Measurements from ENCODE around the gene ARL8A.

The ARL8A gene

DNA sequence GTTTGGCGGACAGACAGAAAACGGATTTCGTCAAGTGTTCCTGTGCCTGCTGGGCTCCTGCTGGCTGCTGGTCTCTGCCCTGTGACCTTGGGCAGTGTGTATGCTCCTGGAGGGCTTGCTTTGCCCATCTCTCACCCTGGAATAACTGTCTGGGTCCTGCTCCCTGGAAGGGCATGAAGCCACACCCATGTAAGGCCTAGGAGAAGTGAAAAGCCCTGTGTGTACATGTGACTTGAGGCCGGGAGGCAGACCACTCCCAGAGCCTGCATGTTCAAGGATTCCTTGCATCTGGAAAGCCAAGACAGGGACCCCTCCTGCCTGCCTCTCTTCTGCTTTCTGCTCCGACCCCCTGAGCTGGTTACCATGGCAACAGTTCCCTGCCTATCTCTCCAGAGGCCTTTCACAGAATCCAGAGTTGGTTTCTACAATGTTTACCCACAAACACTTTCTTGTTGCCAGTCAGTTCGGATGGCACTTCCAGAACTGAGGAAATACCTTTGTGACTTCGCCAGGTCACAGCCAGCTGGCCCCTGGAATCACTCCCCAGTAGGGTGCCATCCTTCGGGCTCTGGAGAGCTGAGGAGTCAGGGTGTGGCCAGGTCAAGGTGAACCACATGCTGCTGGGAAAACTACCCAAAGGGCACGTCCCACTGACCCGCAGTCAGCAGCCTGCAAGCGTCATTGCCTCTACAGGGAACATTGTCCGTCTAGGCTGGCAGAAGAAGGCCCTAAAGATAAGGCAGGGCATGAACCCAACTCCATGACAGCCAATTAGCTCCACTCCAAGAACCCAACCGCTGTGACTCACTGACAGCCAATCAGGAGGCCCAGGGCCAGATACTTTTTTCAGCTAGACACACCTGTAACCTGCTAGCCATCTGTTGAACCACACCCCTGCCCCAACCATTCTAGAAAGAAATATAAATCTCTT, 36.5 kb downstream of the ARL8A start:
- no peak for DNase-seq

DNA sequence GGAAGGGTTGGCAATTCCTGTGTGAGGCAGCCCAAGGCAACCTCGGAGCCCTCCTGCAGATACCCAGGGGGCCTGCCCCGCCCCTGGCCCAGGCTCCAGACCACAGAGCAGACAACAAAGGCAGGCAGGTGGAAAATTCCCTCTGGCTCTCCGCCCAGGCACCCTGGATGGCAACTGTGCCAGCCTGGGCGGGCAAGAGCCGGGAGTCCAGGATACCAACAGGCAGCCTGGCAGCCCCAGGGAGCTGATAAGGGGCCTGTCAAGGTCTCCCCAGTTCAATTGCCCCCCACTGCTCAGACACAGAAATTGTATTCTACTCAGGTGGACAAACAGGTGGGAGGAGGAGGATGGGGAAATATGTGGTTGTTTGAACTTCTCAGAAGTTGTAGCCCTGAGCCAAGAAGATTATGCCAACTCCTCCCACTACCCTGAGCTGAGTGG, 37.2 kb downstream of the ARL8A start:
- no peak for DNase-seq

DNA sequence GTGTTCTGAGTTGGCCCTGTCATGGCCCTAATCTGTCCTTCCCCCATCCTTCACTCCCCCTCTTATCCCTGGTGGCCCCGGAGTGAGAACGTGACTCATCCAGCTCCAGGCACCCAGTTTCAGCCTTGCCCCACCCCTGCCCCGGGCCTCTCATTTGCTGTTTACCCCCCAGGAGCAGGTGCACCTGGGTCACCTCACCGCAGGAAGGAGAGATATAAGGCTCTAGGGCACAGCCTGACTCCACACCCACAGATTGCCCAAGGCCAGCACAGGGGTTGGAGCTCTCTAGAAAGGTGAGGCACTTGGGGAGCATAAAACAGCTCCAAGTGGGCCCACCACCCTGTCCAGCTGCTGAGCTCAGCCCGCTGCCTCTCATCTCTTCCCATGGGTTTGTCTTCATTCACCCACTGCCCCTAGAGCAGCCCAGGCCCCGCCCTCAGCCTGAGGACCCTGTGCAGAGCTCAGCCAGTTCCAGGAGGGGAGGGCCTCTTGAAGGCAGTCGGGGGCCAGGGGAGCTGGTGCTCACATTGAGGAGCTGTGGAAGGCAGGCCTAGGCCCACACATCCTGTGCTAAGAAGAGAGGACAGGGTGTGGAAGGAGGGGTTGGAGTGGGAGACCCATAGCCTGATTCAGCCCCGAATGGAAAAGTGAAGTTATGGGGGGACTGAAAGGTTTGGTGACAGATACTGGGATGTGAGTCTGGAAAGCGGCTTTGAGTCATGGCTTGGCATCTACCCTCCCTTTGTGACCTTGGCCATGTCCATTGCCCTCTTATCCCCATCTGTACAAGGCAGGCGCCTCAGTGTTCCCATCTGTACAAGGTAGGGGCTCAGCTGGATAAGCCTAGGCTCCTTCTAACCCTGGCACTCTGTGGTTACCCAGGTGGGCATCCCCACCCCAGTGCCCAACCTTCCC, 37.9 kb downstream of the ARL8A start:
- DNase-seq = no peak

DNA sequence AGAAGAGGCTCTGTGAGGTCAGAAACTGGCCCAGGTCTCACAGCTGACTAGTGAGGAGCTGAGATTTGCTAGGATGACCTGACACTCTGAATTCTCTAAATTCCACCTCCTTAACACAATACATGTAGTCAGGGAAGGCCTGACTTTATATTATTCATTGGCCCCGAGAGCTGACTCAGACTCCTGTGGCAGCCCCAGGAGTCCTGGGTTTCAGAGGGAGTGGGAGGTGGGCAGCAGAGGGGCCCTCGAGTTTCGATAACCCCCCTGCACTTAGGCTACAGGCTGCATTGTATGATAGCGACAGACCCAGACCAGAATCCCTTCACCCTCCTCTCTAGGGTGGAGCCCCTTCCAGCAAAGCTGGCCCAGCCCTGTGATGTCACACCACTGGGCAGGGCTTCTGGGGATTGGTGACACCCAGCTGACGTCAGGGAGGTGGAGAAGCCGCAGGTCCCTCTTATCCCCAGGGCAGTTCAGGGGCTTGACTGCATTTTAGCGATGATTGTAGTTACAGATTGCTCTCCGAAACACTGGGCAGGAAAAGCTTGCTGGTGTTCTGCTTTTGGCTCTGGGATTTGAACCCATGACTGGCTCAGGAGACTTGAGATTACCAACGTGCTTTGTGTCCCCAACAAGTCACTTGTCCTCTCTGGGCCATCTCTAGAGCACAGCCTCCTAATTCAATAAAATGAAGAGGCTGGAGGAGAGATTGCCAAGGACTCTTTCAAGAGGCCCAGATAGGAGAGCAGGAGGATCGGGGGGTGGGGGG, 38.8 kb downstream of the ARL8A start:
- DNase-seq = no peak

DNA sequence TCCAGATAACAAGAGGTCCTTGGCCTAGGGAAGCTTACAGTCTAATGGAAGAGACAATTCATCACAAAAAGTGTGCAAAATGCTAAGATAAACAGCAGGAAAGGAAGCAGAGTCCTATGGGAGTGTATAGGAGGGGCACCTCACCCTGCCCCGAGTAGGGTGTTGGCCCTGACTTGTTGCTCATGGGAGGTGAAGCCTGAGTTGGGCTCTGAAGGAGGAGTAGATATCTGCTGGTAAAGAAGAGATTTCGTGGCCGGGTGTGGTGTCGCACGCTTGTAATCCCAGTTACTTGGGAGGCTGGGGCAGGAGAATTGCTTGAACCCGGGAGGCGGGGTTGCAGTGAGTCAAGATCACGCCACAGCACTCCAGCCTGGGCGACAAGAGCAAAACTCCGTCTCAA, 40.5 kb downstream of the ARL8A start:
- DNase-seq = no peak

DNA sequence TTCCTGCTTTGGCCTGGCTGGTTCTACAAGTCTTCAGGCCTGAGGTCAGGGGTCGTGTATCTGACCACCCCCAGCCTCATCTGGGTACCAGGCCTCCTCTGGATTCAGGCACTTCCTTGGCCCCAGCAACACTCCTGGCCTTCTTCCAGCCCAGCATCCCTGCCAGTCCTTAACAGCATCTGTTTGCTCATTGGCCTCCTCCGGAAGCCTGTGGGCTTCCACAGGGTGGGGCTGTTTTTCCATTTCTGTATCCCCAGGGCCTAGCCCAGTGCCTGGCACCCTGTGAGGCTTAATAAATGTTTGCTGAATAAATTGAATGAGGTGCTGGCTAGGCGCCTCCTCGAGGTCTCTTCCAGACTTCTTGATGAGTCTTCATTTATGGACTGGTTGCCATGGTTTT, 43.4 kb downstream of the ARL8A start:
- no peak for DNase-seq

DNA sequence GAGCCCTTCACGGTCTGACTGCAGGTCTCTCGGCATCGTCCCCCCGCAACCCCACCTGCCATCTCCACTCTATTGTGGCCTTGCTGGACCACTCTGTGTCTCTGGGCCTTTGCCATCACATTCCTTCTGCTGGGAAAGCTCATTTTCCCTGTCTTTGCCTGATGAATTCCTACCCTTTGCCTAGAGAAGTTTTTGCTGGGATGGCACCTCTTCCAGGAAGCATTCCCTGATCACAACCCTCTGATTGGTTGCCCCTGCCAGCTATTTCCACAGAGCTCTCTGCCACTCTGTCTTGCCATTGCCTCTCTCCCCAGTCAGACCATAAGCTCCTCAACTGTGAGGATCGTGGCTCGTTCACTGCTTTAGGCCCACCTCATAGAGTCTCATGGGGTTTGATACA, 50.7 kb downstream of the ARL8A start:
- no peak for DNase-seq

DNA sequence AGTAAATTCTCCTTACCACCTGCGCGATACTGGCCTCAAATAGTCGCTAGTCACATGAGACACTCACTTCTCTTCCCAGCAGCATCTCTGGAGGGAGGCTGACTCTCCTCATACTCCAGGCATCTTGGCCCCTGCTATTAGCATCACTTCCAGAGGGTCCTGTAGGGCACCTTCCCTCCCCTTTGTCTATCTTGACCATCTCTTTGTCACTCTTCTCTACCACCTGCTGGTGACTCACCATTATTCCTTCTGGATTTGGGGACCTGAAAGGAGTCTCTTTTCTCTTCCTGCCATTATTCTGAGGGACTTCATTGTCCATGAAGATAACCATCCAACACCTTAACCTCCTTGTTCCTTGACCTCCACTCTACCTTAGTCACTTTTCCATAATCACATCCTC, 53.5 kb downstream of the ARL8A start:
- no peak for DNase-seq

DNA sequence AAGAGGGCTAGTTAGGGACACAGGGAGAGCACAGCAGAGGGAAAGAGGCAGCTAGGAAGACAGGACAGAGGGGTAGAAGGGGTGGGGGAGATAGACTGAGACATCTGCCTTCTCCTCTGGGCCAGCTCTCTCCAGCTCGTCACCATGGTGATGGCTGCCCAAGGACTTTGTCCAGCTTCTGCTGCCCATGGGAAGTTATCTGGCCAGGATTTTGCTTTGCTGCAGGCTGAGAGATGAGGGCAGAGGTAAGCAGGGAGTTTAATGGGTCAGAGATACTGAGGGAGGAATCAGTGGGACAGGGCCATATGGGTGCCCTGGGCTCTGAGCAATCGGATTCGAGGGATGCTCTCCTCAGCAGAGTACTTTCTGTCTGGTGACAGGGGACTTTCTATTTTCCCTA, 56.3 kb downstream of the ARL8A start:
- DNase-seq = no peak

DNA sequence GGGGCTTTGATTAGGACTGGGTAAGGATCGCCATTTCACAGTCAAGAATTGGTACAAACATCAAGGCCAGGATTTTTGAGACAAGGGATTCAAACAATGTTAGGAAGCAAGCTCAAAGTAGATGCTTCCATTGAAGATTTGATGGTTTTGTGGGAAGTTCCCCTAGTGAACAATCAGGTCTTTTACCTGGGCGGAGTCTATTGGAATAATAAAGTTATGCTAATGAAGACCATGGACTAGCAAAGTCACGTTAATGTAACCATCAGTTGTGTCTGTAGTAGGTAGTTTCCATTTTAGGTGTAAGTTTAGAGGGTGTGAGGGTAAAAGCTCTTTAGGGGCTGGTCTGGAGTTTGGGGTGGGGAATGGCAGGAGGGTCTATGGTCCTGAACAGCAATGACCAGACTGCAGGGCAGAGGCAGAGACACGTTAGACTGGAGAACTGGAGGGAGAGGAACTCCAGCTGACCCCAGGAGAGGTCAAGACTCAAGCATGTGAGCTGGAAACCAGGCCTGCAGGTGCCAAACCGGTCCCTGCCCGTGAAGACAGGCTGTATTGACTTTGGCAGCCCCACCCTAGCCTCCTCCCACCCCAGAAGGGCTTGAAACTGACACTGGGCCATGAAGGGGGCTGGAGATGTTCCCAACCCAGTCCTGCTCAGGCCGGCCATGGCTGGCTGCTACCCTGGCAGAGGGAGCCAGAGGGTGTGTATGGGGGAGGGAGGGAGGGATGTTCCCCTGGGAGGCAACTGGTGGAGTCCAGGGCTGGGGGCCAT, 57.8 kb downstream of the ARL8A start:
- DNase-seq = no peak

DNA sequence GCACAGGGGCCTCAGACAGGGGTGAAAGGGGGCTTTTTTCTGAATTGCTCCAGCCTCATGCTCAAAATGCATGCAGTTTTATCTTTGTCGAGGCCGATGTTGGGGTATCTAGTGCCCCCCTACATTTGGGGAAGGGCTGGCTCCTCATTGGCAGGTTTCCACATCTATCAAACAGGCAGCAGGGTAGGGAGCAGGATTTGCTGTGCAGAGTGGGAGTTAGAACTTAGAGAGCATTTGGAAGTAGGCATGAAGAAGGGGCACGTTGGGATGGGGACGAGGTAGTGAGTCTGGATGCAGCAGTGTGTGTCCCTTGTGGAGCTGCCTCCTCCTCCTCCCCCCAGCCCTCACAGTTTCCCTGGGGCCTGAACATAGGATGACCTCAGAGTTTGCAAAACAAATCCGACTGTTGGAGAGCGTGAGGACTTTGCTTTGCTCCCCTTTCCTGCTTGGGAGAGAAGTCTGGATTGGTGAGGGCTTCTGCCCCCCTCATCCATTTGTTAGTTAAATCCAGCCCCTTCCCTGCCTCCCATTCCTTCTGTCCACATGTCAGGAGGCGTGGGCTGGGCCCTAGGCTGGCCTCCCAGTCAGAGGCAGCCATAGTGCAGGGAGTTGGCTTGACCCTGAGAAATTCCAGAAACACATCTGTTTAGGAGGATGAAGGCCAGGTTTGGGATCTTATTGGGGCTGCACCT, 58.7 kb downstream of the ARL8A start:
- peak; percentile 65 to 68 for DNase-seq

DNA sequence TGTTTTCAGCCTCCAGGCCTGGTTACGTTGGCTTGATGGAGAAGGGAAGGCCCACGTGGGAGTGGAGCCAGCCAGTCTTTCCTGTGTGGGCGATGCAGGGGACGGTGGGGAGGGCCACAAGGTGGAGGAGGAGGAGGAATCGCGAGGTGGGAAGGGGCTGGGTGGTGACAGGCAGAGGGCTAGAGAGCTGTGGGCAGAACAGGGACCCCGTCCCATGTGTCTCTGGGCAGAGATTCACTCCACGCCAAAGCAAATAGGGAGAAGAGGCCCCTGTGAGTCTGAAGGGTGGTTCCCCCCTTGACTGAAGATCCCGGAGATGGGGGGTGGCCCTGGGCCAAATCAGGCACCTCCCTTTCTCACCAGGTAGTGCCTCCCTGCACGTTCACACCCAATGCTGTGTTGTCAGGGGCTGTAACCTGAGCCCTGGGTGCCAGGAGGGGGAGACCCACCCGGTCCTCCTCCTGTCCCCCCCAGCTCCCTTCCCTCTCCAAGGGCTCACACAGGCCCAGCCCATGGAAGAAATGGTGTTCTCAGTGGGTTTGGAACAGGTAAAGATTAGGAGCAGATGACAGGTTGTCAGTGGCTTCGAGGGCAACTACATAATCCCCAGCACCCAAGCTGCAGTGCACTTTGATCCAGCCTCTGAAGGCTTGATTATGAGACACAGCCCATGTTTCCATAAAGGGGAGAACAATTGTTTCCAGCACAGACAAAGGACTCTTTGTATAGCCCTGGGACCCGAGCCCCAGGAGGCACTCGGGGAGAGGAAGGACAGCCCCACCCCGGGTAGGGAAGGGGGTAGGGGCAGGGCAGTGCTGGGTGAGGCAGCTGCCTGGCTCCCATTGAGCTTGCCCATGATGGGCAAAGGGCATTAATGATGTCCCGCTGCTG, 59.5 kb downstream of the ARL8A start:
- peak; percentile 85 to 91 for DNase-seq
